ENCODE results near the gene CPHXL.

DNA sequence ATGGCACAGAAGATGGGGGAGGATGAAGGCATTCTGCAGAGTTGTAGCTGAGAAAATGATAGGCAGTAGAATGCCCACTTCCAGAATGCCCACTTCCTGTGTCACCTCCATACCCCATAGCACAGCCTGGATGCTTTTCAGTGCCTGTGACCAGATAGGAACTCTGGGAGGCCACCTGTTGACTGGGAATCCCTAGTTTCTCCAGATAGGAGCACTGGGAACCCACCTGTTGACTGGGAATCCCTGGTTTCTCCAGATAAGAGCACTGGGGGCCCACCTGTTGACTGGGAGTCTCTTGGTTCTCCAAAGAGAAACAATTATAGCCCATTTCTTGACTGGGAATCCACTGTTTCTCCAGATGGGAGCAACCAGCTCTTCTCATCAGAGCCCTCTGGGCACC is 11.6 kb downstream of the CPHXL start:
- TF ChIP-seq EP300 (IDR thresholded peaks at IDR 0.05): no peak
- TF ChIP-seq, protein P1, sequence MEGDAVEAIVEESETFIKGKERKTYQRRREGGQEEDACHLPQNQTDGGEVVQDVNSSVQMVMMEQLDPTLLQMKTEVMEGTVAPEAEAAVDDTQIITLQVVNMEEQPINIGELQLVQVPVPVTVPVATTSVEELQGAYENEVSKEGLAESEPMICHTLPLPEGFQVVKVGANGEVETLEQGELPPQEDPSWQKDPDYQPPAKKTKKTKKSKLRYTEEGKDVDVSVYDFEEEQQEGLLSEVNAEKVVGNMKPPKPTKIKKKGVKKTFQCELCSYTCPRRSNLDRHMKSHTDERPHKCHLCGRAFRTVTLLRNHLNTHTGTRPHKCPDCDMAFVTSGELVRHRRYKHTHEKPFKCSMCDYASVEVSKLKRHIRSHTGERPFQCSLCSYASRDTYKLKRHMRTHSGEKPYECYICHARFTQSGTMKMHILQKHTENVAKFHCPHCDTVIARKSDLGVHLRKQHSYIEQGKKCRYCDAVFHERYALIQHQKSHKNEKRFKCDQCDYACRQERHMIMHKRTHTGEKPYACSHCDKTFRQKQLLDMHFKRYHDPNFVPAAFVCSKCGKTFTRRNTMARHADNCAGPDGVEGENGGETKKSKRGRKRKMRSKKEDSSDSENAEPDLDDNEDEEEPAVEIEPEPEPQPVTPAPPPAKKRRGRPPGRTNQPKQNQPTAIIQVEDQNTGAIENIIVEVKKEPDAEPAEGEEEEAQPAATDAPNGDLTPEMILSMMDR (IDR thresholded peaks at IDR 0.05): no peak
- TF ChIP-seq POLR2A (IDR thresholded peaks at IDR 0.05): no peak
